SHP77 treated with DMSO at 0.1 percent for 48 hours (cell line): ENCODE measurements around the gene ATG7.
"Not testable (repeated sequence)": the region's sequence is repeated elsewhere in the genome, so short reads cannot be mapped to it uniquely, and the experiment has no call there.

Experiments used
- DNase-seq: peaks from one replicate; lab custom pipeline; 2025; lab: John Stamatoyannopoulos, UW

ATG7 gene

DNA sequence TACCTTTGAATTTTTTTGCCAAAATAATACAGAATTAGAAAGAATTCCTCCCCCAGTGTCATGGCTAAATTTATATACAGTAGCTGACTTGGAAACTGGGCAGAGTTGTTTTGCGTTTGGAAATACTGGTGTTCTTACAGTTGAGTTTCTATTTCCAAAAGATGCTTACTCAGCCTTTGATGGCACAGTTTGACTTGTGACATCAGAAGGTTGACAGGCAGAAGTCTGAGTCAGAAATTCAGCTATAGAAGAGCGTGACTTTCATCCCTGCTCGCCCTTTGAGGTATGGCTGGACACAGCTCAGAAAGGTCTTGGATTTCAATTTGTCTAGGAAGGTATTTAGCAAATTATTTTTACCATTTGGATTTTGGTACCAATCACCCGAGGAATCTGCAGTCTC, 195.7 kb downstream of the ATG7 start:
- no peak for DNase-seq

DNA sequence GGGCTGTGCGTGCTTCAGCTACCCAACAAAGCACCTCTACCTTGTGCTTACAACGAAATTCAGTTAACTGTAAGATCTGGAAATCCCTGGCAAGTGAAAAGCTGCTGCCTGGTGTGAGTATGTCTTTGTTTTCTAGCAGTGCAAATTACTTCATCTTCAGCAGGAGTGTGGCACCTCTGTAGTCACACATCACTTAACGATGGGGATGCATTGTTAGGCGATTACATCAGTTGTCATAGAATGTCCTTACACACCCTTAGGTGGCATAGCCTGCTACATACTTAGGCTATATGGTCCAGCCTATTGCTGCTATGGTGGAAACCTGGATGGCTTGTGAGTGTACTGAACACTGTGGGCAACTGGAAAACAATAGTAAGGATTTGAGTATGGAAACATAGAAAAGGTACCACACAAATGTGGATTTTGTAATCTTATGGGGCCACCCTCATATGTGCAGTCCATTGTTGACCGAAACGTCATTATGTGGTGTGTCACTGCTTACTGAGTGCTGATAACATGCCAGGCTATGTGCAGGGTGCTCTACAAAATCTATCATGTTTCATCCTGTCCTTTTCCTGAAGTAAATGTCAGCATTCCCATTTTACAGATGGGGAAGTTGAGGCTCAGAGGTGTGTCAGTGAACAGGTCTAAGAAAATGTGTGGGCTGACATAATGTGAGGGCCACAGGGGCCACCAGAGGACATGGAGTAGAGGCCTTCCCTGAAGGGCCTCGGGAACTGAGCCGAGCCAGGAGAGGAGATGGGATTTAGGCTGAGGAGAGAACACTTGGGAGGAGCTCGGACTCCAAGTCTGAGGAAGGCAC, 198.0 kb downstream of the ATG7 start:
- DNase-seq = no peak

DNA sequence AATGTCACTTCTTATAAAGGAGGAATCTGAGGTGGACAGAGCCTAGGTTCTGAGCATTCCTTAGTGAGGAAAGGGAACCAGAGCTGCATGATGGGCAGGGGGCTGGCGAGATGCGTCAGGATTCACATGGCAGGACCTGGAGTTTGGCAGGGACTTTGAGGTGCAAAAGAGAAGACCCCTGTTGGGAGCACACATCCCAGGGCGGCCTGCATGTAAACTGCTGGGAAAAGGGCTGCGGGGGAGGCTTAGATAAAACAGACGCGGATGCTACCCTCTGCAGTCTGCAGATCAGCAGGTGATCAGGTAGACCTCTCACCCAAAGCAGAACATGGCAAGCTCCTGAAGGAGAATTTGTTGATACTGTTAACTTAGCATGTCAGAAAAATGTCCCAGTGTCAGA, 203.1 kb downstream of the ATG7 start:
- DNase-seq = no peak

- peak; percentile 35 for DNase-seq
Observed at GRCh38 chr3:11476735-11477144, 204.5 kb downstream of the ATG7 start.

- DNase-seq = no peak
Observed at GRCh38 chr3:11477407-11477911, 205.3 kb downstream of the ATG7 start.

GRCh38 chr3:11478167-11478566, 206.0 kb downstream of the ATG7 start:
- no peak for DNase-seq

GRCh38 chr3:11479221-11479620, 207.0 kb downstream of the ATG7 start:
- DNase-seq = no peak

DNA sequence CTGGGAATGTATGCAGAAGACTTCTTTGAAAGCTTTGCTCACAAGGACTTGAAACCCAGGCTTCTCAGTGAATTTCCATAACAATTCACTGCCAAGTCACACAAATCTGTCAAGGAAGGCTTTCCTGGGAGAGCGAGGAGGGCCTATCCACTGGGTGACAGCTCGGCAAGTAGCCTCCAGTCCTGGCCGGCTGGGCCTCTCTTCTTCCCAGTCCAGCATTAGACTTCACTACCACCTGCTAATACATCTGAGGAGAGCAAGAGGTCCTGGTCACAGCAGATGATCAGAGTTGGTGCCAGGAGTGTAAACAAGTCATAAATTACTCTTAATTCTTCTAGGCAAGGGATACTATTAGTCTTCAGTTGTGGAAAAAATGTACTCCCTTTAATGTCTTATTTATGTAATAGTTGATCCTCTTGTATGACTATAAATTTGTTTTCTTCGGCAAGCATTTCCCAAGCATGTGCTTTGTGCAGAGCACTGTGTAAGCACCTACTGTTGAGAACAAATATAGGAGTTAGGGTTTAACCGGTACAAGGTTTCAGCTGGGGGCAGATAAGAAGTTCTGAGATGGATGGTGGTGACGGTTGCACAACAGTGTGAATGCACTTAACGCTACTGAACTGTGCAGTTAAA, 208.6 kb downstream of the ATG7 start:
- DNase-seq = peak; percentile 65

DNA sequence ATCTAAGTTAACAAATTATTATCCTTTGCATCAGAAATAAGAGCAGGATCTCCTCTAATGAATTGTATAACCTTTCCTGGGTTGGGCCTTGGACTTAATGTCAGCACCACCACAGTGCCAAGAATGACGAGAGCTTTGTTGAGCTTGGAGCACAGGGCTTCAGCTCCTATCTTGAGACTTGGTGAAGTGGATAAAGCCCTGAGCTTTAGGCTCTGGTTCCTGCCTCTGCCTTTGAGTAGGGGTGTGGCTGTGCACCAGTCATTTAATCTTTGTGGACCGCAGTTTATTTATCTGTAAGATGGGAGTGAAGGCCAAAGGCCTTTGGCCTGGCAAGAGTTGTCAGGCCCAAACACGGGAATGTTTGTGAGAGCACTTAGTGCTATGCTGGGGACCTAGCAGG, 209.4 kb downstream of the ATG7 start:
- DNase-seq = no peak

- peak; percentile 59 for DNase-seq
Observed at GRCh38 chr3:11482021-11482420, 209.8 kb downstream of the ATG7 start.

DNA sequence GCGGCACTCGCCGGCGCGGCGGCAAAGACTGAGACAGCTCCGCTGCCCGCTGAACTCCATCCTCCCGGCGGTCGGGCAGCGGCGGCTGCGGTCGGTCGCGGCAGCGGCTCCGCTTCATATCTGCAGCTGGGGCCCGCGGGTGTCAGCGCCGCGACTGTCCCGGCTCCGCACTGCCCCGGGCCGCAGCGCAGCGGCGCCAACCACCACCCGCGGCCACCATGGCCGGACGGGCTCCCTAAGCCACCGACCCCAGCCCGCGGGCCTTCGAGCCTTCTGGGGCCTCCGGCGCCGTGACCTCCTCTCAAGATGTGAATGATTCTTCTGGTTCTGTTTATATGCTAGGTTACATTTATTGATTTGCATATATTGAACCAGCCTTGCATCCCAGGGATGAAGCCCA, 216.2 kb downstream of the ATG7 start:
- not testable (repeated sequence) for DNase-seq

GRCh38 chr3:11494131-11494916, 222.1 kb downstream of the ATG7 start:
- no peak for DNase-seq

DNA sequence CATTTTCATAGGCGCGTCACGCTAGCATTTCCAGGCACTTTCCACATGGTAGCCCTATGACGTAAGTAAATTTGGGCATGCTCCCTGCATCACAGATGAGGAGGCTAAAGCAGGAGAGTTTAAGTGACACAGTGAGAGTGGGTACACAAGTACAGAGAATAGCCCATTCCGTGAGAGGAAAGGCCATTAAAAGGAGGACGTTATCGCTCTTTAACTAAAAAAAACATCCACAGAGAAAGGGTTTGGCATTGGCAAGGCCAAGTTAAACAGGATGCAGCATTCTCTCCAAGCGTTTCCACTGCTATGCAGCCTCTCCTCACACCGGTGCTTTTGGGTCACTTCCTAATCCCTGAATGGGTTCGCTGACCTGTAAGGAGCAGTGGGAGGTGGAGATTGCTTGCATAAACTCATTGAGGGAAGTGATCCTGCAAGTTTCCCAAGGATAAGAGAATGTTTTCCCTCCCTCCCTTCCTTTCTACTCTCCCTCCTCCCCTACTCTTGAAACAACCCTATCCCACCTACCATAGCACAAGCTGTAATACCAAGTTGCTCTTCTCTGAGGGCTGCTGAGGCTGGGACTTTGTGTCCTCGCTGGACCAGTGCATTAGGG, 223.9 kb downstream of the ATG7 start:
- DNase-seq = peak; percentile 79

GRCh38 chr3:11498177-11498576, 226.0 kb downstream of the ATG7 start:
- DNase-seq = no peak

DNA sequence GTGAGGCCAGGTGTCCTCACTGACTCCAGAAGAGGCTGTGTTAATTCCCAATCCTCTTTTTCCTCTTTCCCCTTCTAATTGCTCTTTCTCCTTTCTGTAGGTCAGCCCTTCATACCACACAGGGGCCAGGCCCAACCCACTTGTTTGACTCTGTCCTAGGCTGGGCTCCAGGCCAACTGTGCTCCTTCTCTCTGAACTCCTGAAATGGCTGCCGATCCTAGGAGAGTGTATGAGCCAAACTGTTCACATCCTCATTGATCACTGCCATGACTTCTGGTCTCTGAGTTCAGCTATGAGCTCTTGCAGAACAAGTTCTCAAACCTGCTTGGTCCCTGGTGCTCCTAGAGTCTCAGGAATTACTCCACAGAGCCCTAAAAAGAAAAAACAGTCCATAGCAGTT, 226.4 kb downstream of the ATG7 start:
- peak; percentile 64 for DNase-seq

GRCh38 chr3:11499144-11499543, 226.9 kb downstream of the ATG7 start:
- no peak for DNase-seq

GRCh38 chr3:11502413-11502812, 230.2 kb downstream of the ATG7 start:
- not testable (repeated sequence) for DNase-seq

GRCh38 chr3:11507719-11508118, 235.5 kb downstream of the ATG7 start:
- no peak for DNase-seq

GRCh38 chr3:11508346-11509172, 236.4 kb downstream of the ATG7 start:
- DNase-seq = no peak

DNA sequence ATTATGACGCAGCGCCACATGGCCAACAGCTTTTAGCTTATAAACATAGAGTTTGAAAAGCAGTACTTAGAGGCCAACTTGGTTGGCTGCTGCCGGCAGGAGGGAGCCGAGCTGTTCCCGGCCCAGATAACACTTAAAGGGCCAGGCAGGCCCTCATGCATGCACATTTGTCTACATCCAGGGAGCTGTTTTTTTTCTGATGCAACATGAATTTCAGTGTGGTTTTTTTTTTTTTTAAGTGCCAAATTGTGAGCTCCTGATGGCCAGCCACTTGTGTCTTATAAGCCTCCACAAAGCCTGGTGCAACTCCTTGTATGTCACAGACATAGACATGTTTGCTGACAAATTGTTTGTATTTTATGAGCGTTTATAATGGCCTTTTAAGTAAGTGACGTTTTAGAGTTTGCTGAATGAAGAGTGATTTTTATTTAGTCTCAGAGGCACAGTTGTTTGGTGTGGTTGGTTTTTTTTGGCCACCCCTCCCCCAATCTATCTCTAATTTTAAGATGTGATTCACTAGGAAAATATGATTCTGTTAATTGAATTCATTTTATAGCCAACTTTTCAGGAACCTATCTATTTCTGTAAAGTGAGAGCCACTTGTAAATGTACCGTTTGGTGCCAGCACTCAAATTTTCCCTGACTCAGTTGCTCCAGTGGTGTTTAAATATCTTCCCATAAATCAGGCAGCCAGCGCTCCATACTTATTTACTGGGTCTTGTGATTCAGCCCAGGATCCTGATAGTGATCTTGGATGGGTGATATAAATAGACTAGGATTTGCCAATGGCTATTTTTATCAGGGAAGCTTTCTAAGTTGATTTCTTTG, 237.2 kb downstream of the ATG7 start:
- DNase-seq = no peak

DNA sequence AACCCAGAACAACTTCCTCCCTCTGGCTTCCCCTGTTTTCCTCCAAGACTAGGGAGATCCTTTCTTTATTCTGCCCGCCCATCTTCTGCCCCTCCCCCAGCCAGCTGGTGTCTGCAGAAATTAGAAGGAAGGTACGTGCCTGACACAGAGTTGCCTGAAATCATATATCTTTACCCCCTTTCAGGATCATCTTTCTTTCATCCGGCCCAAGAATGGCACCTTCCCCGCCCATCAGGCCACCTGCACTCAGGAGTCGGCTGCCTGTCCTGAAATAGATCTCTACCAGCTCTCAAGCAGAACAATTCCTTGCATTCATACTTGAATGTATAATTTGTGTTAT, 237.8 kb downstream of the ATG7 start:
- no peak for DNase-seq
